ENCODE data around the gene NME1.

NME1 gene

GRCh38 chr17:51189162-51189561 lies 35.8 kb downstream of the NME1 start:
- DNase-seq (ENCODE audit: low read depth in 2 of 2) = no peak

GRCh38 chr17:51189628-51190027 lies 36.3 kb downstream of the NME1 start:
- DNase-seq (ENCODE audit: low read depth in 2 of 2) = no peak

- DNase-seq (ENCODE audit: low read depth in 2 of 2) = no peak
Observed at GRCh38 chr17:51191895-51192294, 38.5 kb downstream of the NME1 start.

- no peak for DNase-seq (ENCODE audit: low read depth in 2 of 2)
Observed at GRCh38 chr17:51197754-51198153, 44.4 kb downstream of the NME1 start.

- no peak for DNase-seq (ENCODE audit: low read depth in 2 of 2)
Observed at GRCh38 chr17:51200295-51200694, 46.9 kb downstream of the NME1 start.

- no peak for DNase-seq (ENCODE audit: low read depth in 2 of 2)
Observed at GRCh38 chr17:51200846-51201245, 47.5 kb downstream of the NME1 start.

- no peak for DNase-seq (ENCODE audit: low read depth in 2 of 2)
Observed at GRCh38 chr17:51203838-51204237, 50.5 kb downstream of the NME1 start.

All from stimulated activated CD4-positive, alpha-beta T cell treated with anti-CD3 and anti-CD28 coated beads, Interleukin-12 subunit alpha, Interleukin-12 subunit beta, amount 100 ng/mL, for 24 hours (primary cell).